H7 (cell line): Measurements from ENCODE around the gene ZSCAN21. TPM values are rescaled to one million over a fixed set of nuclear protein-coding genes. Genes with fewer than 3 reads are reported as not detected.

ENCODE experiments used
- DNase-seq: peaks from one replicate; pipeline ENCODE4 v3.0.0; 2012
- H3K27me3 ChIP-seq: 2 replicates; pipeline ENCODE4 v1.6.0; 2011; ENCODE audit warnings: mild to moderate bottlenecking, low read length; ENCODE audit not compliant: control insufficient read depth, insufficient read depth
- H3K36me3 ChIP-seq: replicated peaks from 2 replicates; pipeline ENCODE4 v1.5.1; 2011; ENCODE audit warnings: low read length; ENCODE audit not compliant: control insufficient read depth, insufficient read depth
- H3K4me3 ChIP-seq: 2 replicates; pipeline ENCODE4 v1.5.1; 2011; ENCODE audit warnings: low read depth, mild to moderate bottlenecking, control low read depth, low read length, moderate library complexity; ENCODE audit not compliant: insufficient read depth
- total RNA-seq: library from RNA; depleted of rRNA; stranded (reverse); fragments of >200 nt; shearing (Covaris generic); gene quantifications from 2 replicates; pipeline ENCODE4 v1.2.3, GENCODE V29; 2014

Gene ZSCAN21
- total RNA-seq, 1 experiment from 2014 or later = 27.2 TPM

- H3K4me3 ChIP-seq = no peak overlapping the region
- no peaks in the 10 kb centered on the region; the same call in 1 of the 2 replicates for H3K36me3 ChIP-seq
- no peak for DNase-seq
Measured at GRCh38 chr7:100048680-100049079, 894 bp upstream of the ZSCAN21 start.

GRCh38 chr7:100051611-100052010 is 2.0 kb downstream of the ZSCAN21 start:
- Histone ChIP-seq H3K36me3 (peaks cover under 1% of the 10 kb centered on the region; the same call in 1 of the 2 replicates), H3K27me3 (no peaks in the 10 kb centered on the region), H3K4me3 (no peak overlapping the region)
- no peak for DNase-seq

More at GRCh38 chr7:100048680-100049079, 894 bp upstream of the ZSCAN21 start:
- no peaks in the 10 kb centered on the region for H3K27me3 ChIP-seq

- Histone ChIP-seq H3K27me3 (no peaks in the 10 kb centered on the region), H3K4me3 (no peak overlapping the region), H3K36me3 (peaks cover 11% of the 10 kb centered on the region)
- DNase-seq = peak; percentile 78
Measured at GRCh38 chr7:100053215-100053614, 3.6 kb downstream of the ZSCAN21 start.

- H3K4me3 ChIP-seq = no peak overlapping the region
- peaks cover 21% of the 10 kb centered on the region for H3K36me3 ChIP-seq
- DNase-seq = no peak
- no peaks in the 10 kb centered on the region for H3K27me3 ChIP-seq
Measured at GRCh38 chr7:100057006-100057405, 7.4 kb downstream of the ZSCAN21 start.

GRCh38 chr7:100059251-100059739 is 9.7 kb downstream of the ZSCAN21 start:
- Histone ChIP-seq H3K27me3 (no peaks in the 10 kb centered on the region), H3K36me3 (peaks cover 28% of the 10 kb centered on the region), H3K4me3 (no peak overlapping the region)
- no peak for DNase-seq

- DNase-seq = no peak
- Histone ChIP-seq H3K27me3 (no peaks in the 10 kb centered on the region), H3K4me3 (no peak overlapping the region), H3K36me3 (peaks cover 33% of the 10 kb centered on the region)
Measured at GRCh38 chr7:100061518-100062193, 12.1 kb downstream of the ZSCAN21 start.

- H3K4me3 ChIP-seq = no peak overlapping the region
Measured at GRCh38 chr7:100063376-100063775, 13.8 kb downstream of the ZSCAN21 start.

GRCh38 chr7:100064162-100064561 is 14.6 kb downstream of the ZSCAN21 start:
- Histone ChIP-seq H3K27me3 (no peaks in the 10 kb centered on the region), H3K4me3 (no peak overlapping the region), H3K36me3 (peaks cover 17% of the 10 kb centered on the region)
- no peak for DNase-seq

More at GRCh38 chr7:100063376-100063775, 13.8 kb downstream of the ZSCAN21 start:
- H3K27me3 ChIP-seq = no peaks in the 10 kb centered on the region
- peaks cover 21% of the 10 kb centered on the region for H3K36me3 ChIP-seq
- DNase-seq = no peak

- no peaks in the 10 kb centered on the region for H3K27me3 ChIP-seq
- H3K4me3 ChIP-seq = no peak overlapping the region
- peaks cover 23% of the 10 kb centered on the region for H3K36me3 ChIP-seq
- no peak for DNase-seq
Measured at GRCh38 chr7:100065452-100066186, 16.0 kb downstream of the ZSCAN21 start.

GRCh38 chr7:100066953-100067352 is 17.4 kb downstream of the ZSCAN21 start:
- H3K27me3 ChIP-seq = no peaks in the 10 kb centered on the region
- H3K4me3 ChIP-seq = no peak overlapping the region
- no peak for DNase-seq
- peaks cover 33% of the 10 kb centered on the region for H3K36me3 ChIP-seq

GRCh38 chr7:100069991-100070390 is 20.4 kb downstream of the ZSCAN21 start:
- DNase-seq = no peak
- H3K4me3 ChIP-seq = no peak overlapping the region
- H3K36me3 ChIP-seq = peaks cover 49% of the 10 kb centered on the region
- H3K27me3 ChIP-seq = no peaks in the 10 kb centered on the region

- no peak for DNase-seq
- Histone ChIP-seq H3K36me3 (peaks cover 59% of the 10 kb centered on the region), H3K27me3 (no peaks in the 10 kb centered on the region), H3K4me3 (no peak overlapping the region)
Measured at GRCh38 chr7:100071018-100071723, 21.6 kb downstream of the ZSCAN21 start.

- peaks cover 66% of the 10 kb centered on the region for H3K36me3 ChIP-seq
- no peak for DNase-seq
- no peaks in the 10 kb centered on the region for H3K27me3 ChIP-seq
- no peak overlapping the region for H3K4me3 ChIP-seq
Measured at GRCh38 chr7:100072462-100072861, 22.9 kb downstream of the ZSCAN21 start.

- H3K4me3 ChIP-seq = no peak overlapping the region
Measured at GRCh38 chr7:100074841-100075240, 25.3 kb downstream of the ZSCAN21 start.

More at GRCh38 chr7:100074841-100075240, 25.3 kb downstream of the ZSCAN21 start:
- no peaks in the 10 kb centered on the region for H3K27me3 ChIP-seq
- peaks cover 80% of the 10 kb centered on the region for H3K36me3 ChIP-seq
- DNase-seq = no peak
